ENCODE results near the gene HAX1.
A peak's percentile ranks its signal among the peaks of the same experiment; 100 is the strongest.
"Not testable (repeated sequence)": the region's sequence is repeated elsewhere in the genome, so short reads cannot be mapped to it uniquely, and the experiment has no call there.

Gene HAX1

GRCh38 chr1:154272217-154272998, at the start of gene HAX1:
TSS of gene HAX1 (plus strand) at chr1:154272629. CDS start at chr1:154272724, 95 bp downstream.
- peak; percentile 92 for DNase-seq (ENCODE audit: low spot score)

GRCh38 chr1:154222918-154223317, 49.5 kb upstream of the HAX1 start:
- DNase-seq (ENCODE audit: low spot score), result no peak

GRCh38 chr1:154223621-154224020, 48.8 kb upstream of the HAX1 start:
- no peak for DNase-seq (ENCODE audit: low spot score)

GRCh38 chr1:154225370-154225769, 47.1 kb upstream of the HAX1 start:
- no peak for DNase-seq (ENCODE audit: low spot score)

DNA sequence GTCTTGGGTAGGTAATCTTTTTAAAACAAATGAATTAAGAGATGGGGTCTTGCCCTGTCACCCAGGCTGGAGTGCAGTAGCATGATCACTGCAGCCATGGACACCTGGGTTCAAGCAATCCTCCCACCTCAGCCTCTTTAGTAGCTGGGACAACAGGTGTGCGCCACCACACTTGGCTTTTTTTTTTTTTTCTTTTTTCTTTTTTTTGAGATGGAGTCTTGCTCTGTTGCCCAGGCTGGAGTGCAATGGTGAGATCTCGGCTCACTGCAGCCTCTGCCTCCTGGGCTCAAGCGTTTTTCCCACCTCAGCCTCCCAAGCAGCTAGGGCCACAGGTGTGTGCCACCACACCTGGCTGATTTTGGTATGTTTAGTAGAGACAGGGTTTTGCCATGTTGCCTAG, 41.3 kb upstream of the HAX1 start:
- not testable (repeated sequence) for DNase-seq (ENCODE audit: low spot score)

- DNase-seq (ENCODE audit: low spot score), result not testable (repeated sequence)
Observed at GRCh38 chr1:154233127-154233526, 39.3 kb upstream of the HAX1 start.

GRCh38 chr1:154236855-154237254, 35.6 kb upstream of the HAX1 start:
- no peak for DNase-seq (ENCODE audit: low spot score)

GRCh38 chr1:154237435-154237834, 35.0 kb upstream of the HAX1 start:
- no peak for DNase-seq (ENCODE audit: low spot score)

DNA sequence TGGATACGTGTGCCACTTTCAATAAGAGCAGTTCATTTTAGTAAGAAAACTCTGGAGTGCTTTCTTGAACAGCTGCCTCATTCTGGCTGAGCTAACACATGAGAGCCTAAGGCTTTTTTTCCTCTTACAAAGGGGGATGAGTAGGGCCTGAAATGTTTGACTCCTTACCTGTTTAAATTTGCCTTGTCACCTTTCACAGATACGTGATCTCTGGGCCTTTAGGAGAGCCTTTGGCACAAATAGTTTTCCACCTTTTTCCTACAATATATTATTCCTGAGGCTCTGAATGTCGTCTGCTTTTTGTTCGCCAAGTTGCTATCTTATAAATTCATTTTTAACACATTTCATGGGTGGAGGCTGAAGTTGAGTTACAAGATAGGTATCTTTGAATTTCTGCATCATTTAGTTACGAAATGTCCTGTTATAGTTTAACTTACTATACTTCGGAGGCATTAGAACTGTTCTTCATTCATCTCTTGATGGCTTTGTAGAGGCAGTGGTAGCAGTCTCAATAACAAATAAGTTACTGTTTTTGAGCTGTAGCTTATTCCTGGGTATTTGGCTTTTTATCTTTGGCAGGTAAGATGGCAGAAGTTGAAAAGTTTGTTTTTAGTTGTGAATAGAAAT, 34.4 kb upstream of the HAX1 start:
- DNase-seq (ENCODE audit: low spot score), result no peak

GRCh38 chr1:154239491-154239890, 32.9 kb upstream of the HAX1 start:
- DNase-seq (ENCODE audit: low spot score), result no peak

- no peak for DNase-seq (ENCODE audit: low spot score)
Observed at GRCh38 chr1:154240294-154240833, 32.1 kb upstream of the HAX1 start.

DNA sequence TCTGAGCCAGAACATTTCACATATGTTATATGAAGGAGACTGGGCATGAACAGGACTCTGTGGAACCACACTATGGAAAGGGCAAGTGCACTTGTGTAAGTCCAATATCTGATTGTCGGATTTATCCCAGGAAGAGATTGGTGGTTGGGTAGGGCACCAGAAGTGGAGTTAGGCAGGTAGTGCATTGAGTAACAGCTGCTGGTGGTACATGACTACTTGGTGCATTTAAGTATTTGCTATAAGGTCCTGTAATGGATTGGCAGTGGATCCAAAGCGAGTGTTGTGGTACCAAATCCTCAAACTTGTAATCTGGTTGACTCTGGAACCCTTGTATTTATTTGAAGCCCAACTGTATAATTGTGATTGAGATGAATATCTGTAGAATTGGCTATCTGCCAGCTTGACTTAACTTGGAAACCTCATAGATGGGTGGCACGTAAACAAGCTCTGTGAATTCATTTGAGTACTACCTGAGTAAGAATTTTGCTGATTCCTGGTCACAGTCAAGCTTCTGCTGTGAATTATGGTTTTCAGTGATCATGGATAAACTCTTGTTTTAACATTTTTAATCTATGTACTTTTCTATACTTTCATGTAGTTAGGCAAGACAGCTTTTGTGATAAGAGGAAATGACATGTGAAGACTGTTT, 30.6 kb upstream of the HAX1 start:
- DNase-seq (ENCODE audit: low spot score), result no peak

GRCh38 chr1:154253671-154254070, 18.8 kb upstream of the HAX1 start:
- DNase-seq (ENCODE audit: low spot score), result no peak

- DNase-seq (ENCODE audit: low spot score), result no peak
Observed at GRCh38 chr1:154256686-154257085, 15.7 kb upstream of the HAX1 start.

- no peak for DNase-seq (ENCODE audit: low spot score)
Observed at GRCh38 chr1:154258784-154259183, 13.6 kb upstream of the HAX1 start.

- no peak for DNase-seq (ENCODE audit: low spot score)
Observed at GRCh38 chr1:154260127-154260526, 12.3 kb upstream of the HAX1 start.

GRCh38 chr1:154263465-154264332, 8.7 kb upstream of the HAX1 start:
- DNase-seq (ENCODE audit: low spot score), result no peak

DNA sequence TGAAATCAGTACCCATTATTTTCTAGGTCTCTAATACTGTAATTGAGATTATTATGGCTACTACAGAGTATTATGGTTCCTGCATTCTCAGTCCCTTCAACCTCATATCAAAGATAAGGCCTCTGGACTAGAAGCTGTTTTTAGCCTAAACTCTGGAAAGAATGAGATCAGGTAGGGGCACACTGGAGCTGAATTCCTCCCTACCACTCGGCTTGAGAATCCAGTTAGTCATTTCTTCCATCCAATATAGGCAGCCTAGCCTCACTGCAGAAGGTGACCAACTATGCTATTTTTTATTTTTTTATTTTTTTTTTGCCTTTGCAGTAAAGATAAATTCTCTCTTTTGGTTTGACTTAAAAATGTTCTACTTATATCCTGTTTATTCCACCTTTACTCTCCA, 8.0 kb upstream of the HAX1 start:
- no peak for DNase-seq (ENCODE audit: low spot score)

- no peak for DNase-seq (ENCODE audit: low spot score)
Observed at GRCh38 chr1:154265586-154265985, 6.8 kb upstream of the HAX1 start.

DNA sequence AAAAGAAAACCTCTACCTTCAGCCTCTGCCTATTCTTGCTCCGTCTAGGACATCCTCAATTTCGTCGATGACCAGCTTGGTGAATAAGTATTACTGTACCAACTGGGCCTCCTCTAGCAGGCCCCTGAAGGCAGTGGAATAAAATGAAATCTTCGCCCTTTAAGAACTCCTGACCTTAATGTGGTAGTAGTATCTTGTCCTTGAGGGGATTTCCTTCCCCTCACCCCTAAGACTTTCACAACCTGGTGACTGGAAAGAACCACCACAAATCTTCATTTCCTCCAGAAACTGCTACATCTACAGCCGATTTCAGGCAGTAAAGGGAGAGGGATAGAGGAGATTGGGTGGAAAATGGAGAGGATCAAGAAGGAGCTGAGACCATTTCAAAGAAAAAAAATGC, 1.6 kb upstream of the HAX1 start:
- no peak for DNase-seq (ENCODE audit: low spot score)

- no peak for DNase-seq (ENCODE audit: low spot score)
Observed at GRCh38 chr1:154272999-154273563, 652 bp downstream of the HAX1 start.

DNA sequence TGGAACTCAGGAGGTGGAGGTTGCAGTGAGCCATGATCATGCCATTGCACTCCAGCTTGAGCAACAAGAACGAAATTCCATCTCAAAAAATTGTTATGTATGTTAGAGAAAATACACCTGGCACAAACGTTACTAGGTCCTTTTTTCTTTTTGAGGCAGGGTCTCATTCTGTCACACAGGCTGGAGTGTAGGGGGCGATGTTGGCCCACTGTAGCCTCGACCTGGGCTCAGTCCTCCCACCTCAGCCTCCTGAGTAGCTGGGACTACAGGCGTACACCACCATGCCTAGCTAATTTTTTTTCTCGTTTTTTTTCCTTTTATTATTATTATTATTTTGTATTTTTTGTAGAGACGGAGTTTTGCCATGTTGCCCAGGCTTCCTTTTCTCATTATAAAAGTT, 4.4 kb downstream of the HAX1 start:
- DNase-seq (ENCODE audit: low spot score), result no peak
